22Rv1 (cell line): ENCODE results near the gene NSD1.

Source experiments
- H3K27ac ChIP-seq: fragments of 450-650 bp; 2 replicates; pipeline ENCODE4 v1.5.1; 2017
- CTCF ChIP-seq: fragments of 450-650 bp; IDR thresholded peaks from 2 replicates; pipeline ENCODE4 v1.5.1; 2017; ENCODE audit warnings: mild to moderate bottlenecking
- ZFX ChIP-seq: fragments of 450-650 bp; IDR thresholded peaks from 2 replicates; pipeline ENCODE4 v1.6.1; 2017; ENCODE audit warnings: antibody characterized with exemption, borderline replicate concordance

NSD1 gene

DNA sequence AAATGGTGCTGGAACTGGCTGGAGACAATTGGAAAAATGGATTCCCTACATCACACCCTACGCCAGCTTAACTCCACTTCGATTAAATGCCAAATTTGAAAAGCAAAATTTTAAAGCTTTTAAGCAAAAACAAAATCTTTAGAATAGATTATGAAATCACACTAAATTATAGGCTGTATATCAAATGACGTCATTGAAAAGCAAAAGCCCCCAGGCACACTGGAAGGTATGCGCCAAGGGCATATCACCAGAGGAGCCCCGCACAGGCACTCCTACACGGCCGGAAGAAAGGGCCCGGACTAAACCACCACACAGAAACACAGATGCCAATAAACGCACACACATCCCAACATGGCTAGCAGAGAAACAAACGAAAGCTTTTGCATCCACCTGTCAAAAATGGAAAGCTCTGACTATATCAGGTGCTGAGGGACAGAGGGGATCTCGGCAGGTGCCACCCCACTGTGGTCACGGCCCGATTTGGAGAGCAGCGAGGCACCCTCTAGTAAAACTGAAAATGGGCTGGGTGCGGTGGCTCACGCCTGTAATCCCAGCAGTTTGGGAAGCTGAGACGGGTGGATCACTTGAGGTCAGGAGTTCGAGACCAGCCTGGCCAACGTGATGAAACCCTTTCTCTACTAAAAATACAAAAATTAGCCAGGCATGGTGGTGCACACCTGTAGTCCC is 195.1 kb downstream of the NSD1 start:
- no peak overlapping the region for H3K27ac ChIP-seq
- TF ChIP-seq ZFX: no peak
- no peak for TF ChIP-seq CTCF

DNA sequence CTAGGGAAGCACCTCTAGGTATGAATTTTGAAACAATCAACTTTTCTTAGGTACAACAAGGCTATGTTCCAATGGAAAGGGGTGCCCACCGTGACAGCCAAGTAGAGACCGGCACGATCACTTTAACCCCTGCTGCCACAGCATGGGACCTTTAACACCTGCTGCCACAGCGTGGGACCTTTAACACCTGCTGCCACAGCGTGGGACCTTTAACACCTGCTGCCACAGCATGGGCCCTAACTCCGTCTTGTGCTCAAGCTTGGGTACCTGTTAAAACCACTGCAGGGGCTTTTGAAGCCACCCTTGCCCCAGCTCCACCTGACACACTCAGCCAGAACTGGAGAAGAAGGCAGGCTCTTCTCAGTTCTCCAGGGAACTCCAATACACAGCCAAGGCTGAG is 196.3 kb downstream of the NSD1 start:
- TF ChIP-seq ZFX: no peak
- TF ChIP-seq CTCF: no peak
- H3K27ac ChIP-seq: no peak overlapping the region

GRCh38 chr5:177330991-177331842 is 197.6 kb downstream of the NSD1 start:
- TF ChIP-seq ZFX (no peak), CTCF (no peak)
- no peak overlapping the region for H3K27ac ChIP-seq

GRCh38 chr5:177332031-177332895 is 198.7 kb downstream of the NSD1 start:
- no peak for TF ChIP-seq ZFX
- TF ChIP-seq CTCF: no peak
- no peak overlapping the region for H3K27ac ChIP-seq

- no peak overlapping the region for H3K27ac ChIP-seq
- TF ChIP-seq CTCF: no peak
- no peak for TF ChIP-seq ZFX
These were observed 199.3 kb downstream of the NSD1 start for GRCh38 chr5:177332896-177333260.

DNA sequence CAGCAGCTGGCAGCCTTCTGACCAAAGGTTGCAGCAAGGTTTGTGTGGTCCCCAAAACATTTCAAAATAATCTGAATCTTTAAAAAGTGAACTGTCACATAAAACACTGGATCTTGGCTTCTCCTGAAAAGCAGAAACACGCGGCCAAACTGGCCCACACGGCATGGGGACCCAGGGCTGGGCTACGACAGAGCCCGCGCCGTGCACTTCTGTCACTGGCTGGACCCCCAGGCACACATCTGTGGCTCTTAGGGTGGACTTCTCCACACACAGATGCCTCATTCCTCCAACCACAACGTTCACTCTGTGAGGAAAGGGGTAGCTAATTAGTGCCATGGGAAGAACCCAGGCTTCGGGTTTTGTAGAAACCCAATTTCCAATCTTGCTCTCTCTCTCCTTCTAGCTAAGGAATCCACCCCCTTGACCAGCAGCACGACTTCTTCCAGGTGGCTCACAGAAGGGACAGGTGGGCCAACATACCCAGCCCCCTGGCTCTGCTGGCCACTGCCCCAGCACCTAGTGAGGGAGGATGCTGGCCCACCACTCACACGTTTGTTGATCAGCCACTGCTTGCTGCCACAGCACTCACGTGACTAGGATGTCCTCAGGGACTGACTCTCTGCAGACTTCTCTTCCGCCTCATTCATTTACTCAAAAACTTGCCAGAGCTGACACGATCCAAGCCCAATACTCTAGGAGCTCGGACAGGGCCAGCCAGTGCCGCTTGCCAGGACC is 200.0 kb downstream of the NSD1 start:
- no peak overlapping the region for H3K27ac ChIP-seq
- TF ChIP-seq ZFX: no peak
- no peak for TF ChIP-seq CTCF
